ENCODE results near the gene FLRT3. TPM values are rescaled to one million over a fixed set of nuclear protein-coding genes. Genes with fewer than 3 reads are reported as not detected.

FLRT3 gene
- 75.4 TPM for total RNA-seq (ENCODE audit: insufficient read depth, low replicate concordance)

- peak; percentile 99 for DNase-seq (ENCODE audit: low spot score)
These were observed at the start of gene FLRT3 for GRCh38 chr20:14337400-14338171. Gene FLRT3 (minus strand): TSS chr20:14337612. CDS start chr20:14327506, 10,106 bp downstream.

- DNase-seq (ENCODE audit: low spot score) = no peak
These were observed 49.3 kb upstream of the FLRT3 start for GRCh38 chr20:14386726-14387125.

- DNase-seq (ENCODE audit: low spot score) = no peak
These were observed 47.8 kb upstream of the FLRT3 start for GRCh38 chr20:14385176-14385740.

- DNase-seq (ENCODE audit: low spot score) = no peak
These were observed 47.2 kb upstream of the FLRT3 start for GRCh38 chr20:14384416-14385175.

GRCh38 chr20:14383335-14383734, 45.9 kb upstream of the FLRT3 start:
- DNase-seq (ENCODE audit: low spot score) = no peak

- DNase-seq (ENCODE audit: low spot score) = peak; percentile 40
These were observed 40.9 kb upstream of the FLRT3 start for GRCh38 chr20:14378326-14378725.

GRCh38 chr20:14375416-14375985, 38.1 kb upstream of the FLRT3 start:
- DNase-seq (ENCODE audit: low spot score) = peak; percentile 14

- no peak for DNase-seq (ENCODE audit: low spot score)
These were observed 36.8 kb upstream of the FLRT3 start for GRCh38 chr20:14374196-14374595.

GRCh38 chr20:14361509-14362345, 24.3 kb upstream of the FLRT3 start:
- DNase-seq (ENCODE audit: low spot score) = no peak

GRCh38 chr20:14360416-14360815, 23.0 kb upstream of the FLRT3 start:
- DNase-seq (ENCODE audit: low spot score) = no peak

GRCh38 chr20:14355791-14356190, 18.4 kb upstream of the FLRT3 start:
- DNase-seq (ENCODE audit: low spot score) = no peak

GRCh38 chr20:14344746-14345145, 7.3 kb upstream of the FLRT3 start:
- DNase-seq (ENCODE audit: low spot score) = no peak

- no peak for DNase-seq (ENCODE audit: low spot score)
These were observed 6.2 kb upstream of the FLRT3 start for GRCh38 chr20:14343491-14344065.

GRCh38 chr20:14342918-14343317, 5.5 kb upstream of the FLRT3 start:
- no peak for DNase-seq (ENCODE audit: low spot score)

- peak; percentile 24 for DNase-seq (ENCODE audit: low spot score)
These were observed 4.4 kb upstream of the FLRT3 start for GRCh38 chr20:14341801-14342200.

- DNase-seq (ENCODE audit: low spot score) = peak; percentile 51
These were observed 726 bp downstream of the FLRT3 start for GRCh38 chr20:14336686-14337085.

- peak; percentile 32 for DNase-seq (ENCODE audit: low spot score)
These were observed 2.4 kb downstream of the FLRT3 start for GRCh38 chr20:14335052-14335451.

- peak; percentile 85 for DNase-seq (ENCODE audit: low spot score)
These were observed 3.0 kb downstream of the FLRT3 start for GRCh38 chr20:14334306-14334930.

- no peak for DNase-seq (ENCODE audit: low spot score)
These were observed 3.7 kb downstream of the FLRT3 start for GRCh38 chr20:14333721-14334120.

GRCh38 chr20:14332866-14333265, 4.5 kb downstream of the FLRT3 start:
- no peak for DNase-seq (ENCODE audit: low spot score)

All from umbilical cord (tissue), 2 donors.